GM19239 (cell line): ENCODE measurements around the gene PIPOX.
"Not testable (repeated sequence)": the region's sequence is repeated elsewhere in the genome, so short reads cannot be mapped to it uniquely, and the experiment has no call there.

Experiments used
- DNase-seq: peaks from one replicate; pipeline ENCODE4 v3.0.0; 2011; ENCODE audit warnings: low spot score; ENCODE audit not compliant: insufficient read length
- FAIRE-seq: peaks from 2 replicates; lab custom pipeline; 2011; peaks lifted over from hg19 to GRCh38; lab: Jason Lieb, UNC

PIPOX gene

GRCh38 chr17:29070781-29071180 is 27.8 kb downstream of the PIPOX start:
- FAIRE-seq (no peak), DNase-seq (no peak)

- FAIRE-seq = no peak
Observed at GRCh38 chr17:29071303-29071702, 28.4 kb downstream of the PIPOX start.

DNA sequence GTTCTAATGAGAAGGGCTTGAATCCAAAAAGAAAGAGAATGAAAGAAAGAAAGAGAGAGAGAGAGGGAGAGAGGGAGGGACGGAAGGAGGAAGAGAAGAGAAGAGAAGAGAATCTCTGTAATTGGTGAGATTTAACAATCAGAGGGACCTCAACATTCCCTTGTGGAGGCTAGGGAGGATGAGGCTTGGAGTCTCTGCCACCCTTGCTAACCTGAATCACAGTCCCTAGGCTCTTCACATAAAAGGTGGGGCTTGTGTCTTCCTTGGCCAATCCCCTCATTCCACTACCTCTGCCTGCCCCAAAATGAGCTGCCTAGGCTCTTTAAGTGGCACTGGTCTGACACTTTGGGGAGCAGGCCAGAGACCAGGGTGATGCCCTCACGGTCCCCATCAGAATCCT is 30.1 kb downstream of the PIPOX start:
- FAIRE-seq (no peak), DNase-seq (no peak)

More at GRCh38 chr17:29071303-29071702, 28.4 kb downstream of the PIPOX start:
- DNase-seq = no peak

GRCh38 chr17:29073520-29073919 is 30.6 kb downstream of the PIPOX start:
- DNase-seq (no peak), FAIRE-seq (no peak)

- FAIRE-seq = no peak
- DNase-seq = no peak
Observed at GRCh38 chr17:29074488-29074887, 31.5 kb downstream of the PIPOX start.

DNA sequence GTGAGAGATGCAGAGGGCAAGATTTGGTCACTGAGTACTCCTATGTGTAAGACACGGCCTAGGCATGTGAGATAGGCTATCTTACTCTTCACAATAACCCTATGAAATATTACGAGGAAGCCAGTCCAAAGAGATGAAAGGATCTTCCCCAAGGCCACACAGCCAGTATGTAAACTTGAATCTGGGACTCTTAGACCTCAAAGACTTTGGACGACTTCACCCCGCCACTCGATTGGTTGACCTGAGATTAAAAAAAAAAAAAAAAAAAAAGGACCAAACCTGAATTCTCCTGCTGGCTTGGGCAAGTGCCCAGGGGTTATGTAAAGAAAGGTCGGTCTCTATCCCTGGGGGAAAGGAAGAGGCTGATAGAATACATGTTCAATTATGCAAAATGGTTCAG is 33.1 kb downstream of the PIPOX start:
- FAIRE-seq = no peak
- no peak for DNase-seq

DNA sequence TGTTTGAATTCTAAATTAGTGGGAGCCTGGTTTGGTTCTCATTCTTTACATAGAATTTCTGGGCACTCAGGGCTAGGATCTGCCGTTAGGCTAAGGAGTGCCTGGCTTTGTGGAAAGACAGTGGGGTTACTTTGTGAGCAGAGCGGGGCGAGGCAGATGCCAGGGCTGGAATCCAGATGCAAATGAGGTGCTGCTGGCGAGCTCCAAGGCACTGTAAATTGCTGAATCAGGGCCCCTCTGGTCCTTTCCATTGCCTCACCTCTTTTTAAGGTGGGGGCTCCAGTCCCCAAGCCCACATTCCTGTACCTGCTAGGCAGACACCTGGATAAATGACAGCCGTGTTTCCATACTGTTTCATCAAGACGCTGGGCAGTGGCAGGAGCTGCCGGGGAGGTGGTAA is 33.8 kb downstream of the PIPOX start:
- FAIRE-seq (no peak), DNase-seq (no peak)

- no peak for DNase-seq
- no peak for FAIRE-seq
Observed at GRCh38 chr17:29077320-29077719, 34.4 kb downstream of the PIPOX start.

DNA sequence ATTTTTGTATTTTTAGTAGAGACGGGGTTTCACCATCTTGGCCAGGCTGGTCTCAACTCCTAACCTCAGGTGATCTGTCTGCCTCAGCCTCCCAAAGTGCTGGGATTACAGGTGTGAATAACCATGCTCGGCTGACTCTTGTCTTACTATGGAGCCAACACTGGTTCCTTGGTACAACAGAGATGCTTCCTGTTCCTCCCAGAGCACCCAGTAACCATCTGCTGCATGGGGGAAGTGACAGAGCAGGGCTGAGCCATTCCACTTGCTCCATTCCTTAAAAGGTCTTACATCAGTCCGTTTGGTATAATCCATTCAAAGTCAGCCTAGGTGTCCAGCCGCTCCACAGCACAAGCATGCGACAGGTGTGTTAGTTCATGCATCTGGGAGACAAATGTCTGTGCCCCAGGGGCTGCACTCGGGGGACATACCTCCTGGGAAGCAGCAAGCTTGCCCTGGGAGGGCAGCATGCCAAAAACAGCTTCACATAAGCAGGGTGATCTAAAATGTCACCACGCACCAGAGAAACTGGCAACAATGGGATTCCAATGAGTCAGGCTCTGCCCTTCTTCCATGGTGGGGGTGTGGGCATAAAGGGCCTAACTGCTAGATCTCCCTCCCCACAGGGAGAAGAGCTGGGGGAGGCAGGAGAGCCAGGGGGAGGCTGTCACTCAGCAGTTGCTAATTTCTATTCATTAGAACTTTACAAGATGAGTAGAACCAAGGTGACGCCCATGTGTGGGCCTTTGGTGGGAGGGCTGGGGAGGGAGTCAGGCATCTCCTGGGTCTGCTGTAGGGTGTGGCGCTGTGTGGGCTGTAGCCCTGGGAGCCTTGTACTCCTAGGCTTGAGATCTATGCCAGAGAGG is 35.5 kb downstream of the PIPOX start:
- FAIRE-seq (no peak), DNase-seq (no peak)

DNA sequence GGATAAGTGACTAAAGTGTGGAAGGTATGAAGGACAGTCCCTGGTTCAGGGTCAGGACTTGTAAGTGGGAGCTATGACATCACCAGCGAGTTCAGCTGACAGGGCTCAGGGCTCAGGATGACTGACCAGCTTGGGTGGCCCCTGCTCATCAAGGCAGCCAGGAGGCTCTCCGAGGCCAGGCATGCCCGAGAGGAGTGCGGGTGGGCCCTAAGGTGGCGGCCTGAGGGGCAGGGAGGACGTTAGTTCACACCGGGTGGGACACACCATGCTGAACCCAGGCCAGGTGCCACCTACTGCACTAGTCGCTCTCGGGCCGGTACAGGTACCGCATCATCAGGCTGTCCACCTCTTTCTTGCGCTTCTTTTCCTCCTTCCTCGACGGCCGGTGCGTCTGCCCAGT is 36.5 kb downstream of the PIPOX start:
- DNase-seq (no peak), FAIRE-seq (no peak)

- DNase-seq (no peak), FAIRE-seq (no peak)
Observed at GRCh38 chr17:29079887-29080286, 36.9 kb downstream of the PIPOX start.

GRCh38 chr17:29080323-29080722 is 37.4 kb downstream of the PIPOX start:
- DNase-seq = no peak
- FAIRE-seq = no peak

GRCh38 chr17:29080965-29081364 is 38.0 kb downstream of the PIPOX start:
- no peak for DNase-seq

GRCh38 chr17:29084541-29085146 is 41.7 kb downstream of the PIPOX start:
- FAIRE-seq (no peak), DNase-seq (no peak)

More at GRCh38 chr17:29080965-29081364, 38.0 kb downstream of the PIPOX start:
- no peak for FAIRE-seq

DNA sequence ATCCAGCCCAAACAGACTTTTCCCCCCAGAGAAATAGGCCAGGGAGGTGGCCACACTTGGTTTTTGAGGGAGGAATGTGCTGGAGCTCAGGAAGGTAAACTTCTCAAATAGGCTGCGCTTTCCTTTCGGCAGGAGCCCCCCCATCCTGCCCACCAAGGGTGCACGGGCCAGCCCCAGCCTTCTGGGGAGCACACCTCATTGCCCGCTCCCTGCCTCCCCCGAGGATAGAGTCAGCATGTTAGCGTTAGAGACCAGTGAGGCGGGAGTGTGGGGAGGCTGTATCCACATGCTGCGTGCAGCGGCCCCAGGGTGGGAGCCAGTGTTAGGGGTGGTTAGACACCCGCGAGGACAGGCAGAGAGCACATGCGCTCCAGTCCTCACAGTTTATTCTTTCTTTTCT is 42.3 kb downstream of the PIPOX start:
- FAIRE-seq = no peak
- DNase-seq = no peak

DNA sequence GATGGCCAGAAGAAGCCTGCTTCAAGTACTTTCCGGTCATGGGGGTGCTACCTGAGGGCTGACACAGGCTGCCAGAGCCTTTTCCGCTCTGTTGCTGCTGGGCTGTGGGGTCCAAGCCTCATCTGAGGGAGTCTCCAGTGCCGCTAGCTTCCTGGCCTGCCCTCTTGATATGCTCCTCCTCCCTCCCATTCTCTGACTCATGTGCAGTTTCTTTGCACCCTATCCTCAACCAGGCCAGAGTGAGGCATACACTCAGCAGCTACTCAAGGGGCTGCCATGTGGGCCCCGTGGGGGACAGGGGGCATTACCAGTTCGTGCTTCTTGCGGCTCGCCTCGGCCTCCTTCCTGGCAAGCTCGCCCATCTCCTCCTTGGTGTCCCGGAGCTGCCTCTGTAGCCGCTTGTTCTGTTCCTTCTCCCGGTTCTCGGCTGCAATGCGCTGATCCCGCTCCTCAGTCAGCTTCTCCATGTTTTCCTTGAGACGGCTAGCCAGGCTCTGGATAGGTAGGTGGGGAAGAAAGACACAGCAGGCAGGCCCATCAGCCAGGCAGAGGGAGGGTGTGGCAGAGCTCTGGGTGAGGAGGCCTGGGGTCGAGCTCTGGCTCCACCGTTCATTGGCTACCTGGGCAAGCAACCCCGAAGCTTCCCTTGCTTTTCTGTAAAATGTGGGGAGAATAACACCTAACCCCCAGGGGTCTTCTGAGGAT is 43.8 kb downstream of the PIPOX start:
- DNase-seq = no peak
- no peak for FAIRE-seq

- FAIRE-seq, DNase-seq: not testable (repeated sequence)
Observed at GRCh38 chr17:29088782-29089181, 45.8 kb downstream of the PIPOX start.

DNA sequence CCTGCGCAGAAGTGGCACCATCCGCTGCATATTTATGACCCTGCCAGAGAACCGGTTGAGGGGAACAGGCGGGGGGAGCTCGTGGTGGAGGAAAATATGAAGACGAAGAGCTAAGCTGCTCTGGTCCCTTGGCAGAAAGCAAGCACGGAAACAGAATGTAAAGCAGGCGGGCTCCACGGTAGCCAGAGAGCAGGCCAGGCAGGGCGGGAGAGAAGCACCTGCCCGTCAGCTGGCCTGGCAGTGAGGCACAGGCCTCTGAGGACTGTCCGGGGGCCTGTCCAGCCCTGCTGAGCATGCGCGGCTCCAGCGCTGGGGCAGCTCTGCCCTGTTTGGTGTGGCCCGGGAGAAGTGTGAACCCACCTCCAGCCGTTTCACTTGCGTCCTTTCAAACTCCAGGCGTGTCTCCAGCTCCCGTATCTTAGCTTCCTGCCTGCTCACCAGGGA is 46.7 kb downstream of the PIPOX start:
- DNase-seq = no peak

DNA sequence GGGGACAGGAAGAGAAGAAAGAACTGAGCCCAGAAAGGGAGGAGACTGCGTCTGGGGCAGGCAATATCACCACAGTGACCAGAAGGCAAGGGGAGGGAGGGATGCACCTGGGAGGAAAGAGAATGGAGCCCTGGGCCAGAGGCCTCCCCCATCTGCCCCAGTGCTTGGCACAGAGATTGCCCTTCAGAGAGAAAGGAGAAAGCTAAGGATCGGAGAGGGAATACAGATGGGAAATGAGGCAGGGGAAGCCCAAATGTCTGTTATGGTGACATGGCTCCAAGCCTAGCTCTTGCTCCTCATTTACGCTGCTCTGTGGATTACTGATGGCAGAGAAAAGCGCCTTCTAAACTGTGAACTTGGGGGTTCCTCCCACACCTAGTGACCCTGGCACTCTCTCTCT is 47.2 kb downstream of the PIPOX start:
- DNase-seq = no peak
- no peak for FAIRE-seq

More for the DNA sequence above, 46.7 kb downstream of the PIPOX start:
- FAIRE-seq = no peak

GRCh38 chr17:29090750-29091605 is 48.0 kb downstream of the PIPOX start:
- DNase-seq = no peak
- no peak for FAIRE-seq
